Activated CD4-positive, alpha-beta T cell treated with anti-CD3 and anti-CD28 coated beads for 24 hours (primary cell): Measurements from ENCODE around the gene GJD3.
"Not testable (repeated sequence)": the region's sequence is repeated elsewhere in the genome, so short reads cannot be mapped to it uniquely, and the experiment has no call there.

Source experiments
- DNase-seq, 2 donors: peaks; one replicate each; pipeline ENCODE4 v3.0.0-alpha.2; 2020; ENCODE audit warnings: low read depth in 2 of 2

The GJD3 gene, protein sequence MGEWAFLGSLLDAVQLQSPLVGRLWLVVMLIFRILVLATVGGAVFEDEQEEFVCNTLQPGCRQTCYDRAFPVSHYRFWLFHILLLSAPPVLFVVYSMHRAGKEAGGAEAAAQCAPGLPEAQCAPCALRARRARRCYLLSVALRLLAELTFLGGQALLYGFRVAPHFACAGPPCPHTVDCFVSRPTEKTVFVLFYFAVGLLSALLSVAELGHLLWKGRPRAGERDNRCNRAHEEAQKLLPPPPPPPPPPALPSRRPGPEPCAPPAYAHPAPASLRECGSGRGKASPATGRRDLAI

DNA sequence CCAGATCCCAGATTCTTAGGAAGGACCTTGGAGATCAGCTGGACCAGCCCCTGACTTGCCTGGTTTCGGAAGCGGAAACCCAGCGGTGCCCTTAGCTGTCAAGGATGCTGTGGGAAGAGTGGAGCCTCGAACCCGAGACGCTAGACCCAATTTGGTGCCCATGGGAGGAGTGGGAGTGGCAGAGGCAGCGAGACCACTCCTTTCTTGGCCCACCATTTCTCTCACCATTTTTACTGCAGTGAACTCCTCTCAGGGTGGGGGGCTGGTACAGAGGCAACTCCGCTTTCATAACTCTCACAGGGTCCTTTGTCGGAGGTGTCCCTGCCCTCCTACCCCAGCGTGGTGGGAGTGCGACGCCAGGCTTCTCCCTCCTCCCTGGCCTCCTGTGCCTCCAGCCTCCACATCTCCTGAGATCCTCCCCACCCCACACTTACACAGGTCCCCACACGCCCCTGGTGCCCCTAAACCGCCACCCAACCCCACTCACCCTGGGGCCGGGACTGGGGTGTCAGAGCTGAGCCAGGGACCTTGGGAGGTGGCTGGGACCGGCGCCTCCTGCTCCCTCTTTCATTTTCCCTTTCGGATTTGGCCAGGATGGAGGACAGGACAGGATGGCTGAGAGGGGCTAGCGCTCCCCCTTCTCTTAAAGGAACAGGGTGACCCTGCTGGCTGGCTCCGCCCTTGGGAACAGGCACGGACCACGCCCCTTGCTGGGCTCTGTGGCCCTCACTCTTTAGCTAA, at the start of gene GJD3:
GJD3 (minus strand) TSS at position 617 of the 741 bp plus-strand sequence. CDS start 922 bp downstream, outside the sequence.
- DNase-seq, result no peak

DNA sequence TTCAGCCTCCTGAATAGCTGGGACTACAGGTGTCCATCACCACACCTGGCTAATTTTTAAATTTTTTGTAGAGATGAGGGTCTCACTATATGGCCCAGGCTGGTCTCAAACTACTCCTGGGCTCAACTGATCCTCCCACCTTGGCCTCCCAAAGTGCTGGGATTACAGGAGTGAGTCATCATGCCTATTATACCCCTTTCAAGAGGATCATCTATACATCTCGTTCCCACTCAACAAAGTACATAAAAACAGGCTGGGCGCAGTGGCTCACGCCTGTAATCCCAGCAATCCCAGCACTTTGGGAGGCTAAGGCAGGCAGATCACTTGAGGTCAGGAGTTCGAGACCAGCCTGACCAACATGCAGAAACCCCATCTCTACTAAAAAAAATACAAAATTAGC, 49.8 kb upstream of the GJD3 start:
- not testable (repeated sequence) for DNase-seq

DNA sequence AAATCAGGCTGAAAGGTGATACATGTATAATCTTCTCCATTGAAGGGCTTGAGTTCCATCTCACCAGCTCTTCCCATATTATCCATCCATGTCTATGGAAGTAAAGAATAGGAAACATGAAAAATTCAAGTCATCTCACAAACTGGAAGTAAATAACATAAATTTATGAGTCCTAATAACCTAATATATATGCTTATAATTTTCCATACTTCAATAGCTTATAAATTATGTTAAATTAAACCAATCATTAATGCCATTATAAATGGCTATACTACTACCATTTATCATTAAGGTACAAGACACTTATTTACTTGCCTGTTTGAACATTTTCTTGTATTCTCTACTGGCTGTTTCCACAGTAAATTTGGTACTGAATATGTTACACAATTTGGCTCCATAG, 48.3 kb upstream of the GJD3 start:
- no peak for DNase-seq

- DNase-seq, result no peak
Observed at GRCh38 chr17:40411821-40412220, 47.3 kb upstream of the GJD3 start.

DNA sequence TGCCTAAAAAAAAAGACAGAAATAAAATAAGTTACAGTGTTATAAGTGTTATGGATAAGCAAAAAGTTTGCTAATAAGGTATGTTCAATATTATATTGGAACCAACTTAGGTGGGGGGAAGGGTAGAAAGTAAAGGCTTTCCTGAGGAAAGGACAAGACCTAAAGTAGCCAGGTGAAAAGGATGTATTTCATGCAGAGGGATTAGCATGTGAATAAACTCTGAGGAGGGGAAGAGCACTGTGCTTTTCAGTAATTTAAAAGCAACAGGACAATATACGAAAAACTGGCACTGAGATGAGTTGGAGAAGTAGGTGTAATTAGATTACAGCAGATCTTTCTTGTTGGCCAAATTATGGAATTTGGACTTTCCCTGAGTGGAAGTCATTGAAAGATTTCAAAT, 45.5 kb upstream of the GJD3 start:
- no peak for DNase-seq

DNA sequence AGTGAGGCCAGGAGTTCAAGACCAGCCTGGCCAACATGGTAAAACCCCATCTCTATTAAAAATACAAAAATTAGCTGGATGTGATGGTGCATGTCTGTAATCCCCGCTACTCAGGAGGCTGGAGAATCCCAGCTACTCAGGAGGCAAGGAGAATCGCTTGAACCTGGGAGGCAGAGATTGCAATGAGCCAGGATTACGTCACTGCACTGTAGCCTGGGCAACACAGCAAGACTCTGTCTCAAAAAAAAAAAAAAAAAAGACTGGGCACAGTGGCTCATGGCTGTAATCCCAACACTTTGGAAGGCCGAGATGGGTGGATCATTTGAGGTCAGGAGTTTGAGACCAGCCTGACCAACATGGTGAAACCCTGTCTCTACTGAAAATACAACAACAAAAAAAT, 45.0 kb upstream of the GJD3 start:
- DNase-seq, result not testable (repeated sequence)

GRCh38 chr17:40407460-40407859, 42.9 kb upstream of the GJD3 start:
- DNase-seq, result no peak

GRCh38 chr17:40404003-40404402, 39.5 kb upstream of the GJD3 start:
- DNase-seq, result no peak

DNA sequence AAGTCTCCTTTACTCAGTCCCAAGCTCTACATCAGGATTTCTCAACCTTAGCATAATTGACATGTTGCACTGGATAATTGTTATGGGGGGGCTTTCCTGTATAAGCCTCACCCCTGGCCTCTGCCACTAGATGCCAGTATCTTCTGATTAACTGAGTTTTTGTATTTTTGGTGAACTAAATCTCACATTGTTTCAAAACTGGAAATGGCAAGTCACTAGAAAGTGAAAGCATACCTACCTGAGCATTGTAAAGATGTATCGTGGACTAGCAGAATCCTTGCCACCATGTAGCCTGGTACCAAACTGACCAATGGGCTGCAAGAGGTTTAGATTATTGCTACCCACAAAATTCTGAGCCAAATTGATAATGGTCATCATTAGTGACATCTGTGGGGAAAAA, 38.1 kb upstream of the GJD3 start:
- no peak for DNase-seq

DNA sequence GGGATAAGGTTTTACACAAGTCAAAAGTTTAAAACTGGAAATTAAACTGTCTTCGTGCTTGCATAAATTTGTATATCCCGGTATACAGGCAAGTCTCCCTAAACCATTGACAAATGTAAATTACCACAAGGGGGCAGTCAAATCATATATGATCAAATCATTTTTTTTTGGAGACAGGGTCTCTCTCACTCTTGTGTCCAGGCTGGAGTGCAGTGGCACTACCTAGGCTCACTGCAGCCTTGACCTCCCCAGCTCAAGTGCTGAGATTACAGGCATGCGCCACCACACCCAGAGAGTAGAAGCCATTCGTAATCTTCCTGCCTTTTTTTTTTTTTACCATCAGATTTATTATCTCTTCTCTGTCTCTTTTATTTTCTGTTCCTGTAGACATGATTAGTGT, 34.6 kb upstream of the GJD3 start:
- no peak for DNase-seq

DNA sequence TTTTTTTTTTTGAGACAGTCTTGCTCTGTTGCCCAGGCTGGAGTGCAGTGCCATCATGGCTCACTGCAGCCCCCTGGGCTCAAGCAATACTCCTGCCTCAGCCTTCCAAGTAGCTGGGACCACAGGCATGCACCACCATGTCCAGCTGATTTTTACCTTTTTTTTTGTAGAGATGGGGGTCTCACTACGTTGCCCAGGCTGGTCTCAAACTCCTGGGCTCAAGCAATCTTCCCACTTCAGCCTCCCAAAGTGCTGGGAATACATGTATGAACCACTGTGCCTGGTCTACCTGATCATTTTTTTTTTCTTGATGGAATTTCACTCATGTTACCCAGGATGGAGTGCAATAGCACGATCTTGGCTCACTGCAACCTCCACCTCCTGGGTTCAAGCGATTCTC, 22.0 kb upstream of the GJD3 start:
- not testable (repeated sequence) for DNase-seq

- DNase-seq, result no peak
Observed at GRCh38 chr17:40382251-40382650, 17.7 kb upstream of the GJD3 start.

DNA sequence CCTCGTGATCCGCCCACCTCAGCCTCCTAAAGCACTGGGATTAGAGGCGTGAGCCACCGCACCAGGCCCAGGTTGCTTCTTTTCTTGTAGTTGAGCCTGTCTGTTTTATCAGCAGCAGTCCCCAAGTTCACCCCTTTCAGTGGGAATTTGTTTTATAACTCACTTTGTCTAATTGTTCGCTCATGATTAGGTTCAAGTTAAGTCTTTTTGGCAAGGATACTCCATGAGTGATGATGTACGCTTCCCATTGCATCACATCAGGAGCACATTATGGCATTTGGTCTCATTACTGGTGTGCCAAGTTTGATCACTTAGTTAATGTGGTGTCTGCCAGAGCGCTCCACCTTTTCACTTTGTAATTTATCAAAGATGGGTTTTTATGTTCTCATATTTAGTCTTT, 14.4 kb upstream of the GJD3 start:
- no peak for DNase-seq

- DNase-seq, result no peak
Observed at GRCh38 chr17:40377832-40378231, 13.3 kb upstream of the GJD3 start.

- not testable (repeated sequence) for DNase-seq
Observed at GRCh38 chr17:40376541-40376940, 12.0 kb upstream of the GJD3 start.

DNA sequence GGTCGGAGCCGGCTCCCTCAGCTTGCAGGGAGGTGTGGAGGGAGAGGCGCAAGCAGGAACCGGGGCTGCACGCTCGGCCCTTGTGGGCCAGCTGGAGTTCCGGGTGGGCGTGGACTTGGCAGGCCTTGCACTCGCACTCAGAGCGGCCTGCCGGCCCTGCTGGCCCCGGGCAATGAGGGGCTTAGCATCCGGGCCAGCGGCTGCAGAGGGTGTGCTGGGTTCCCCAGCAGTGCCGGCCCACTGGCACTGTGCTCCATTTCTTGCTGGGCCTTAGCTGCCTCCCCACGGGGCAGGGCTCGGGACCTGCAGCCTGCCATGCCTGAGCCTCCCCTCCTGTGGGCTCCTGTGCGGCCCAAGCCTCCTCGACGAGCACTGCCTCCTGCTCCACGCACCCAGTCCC, 11.2 kb upstream of the GJD3 start:
- DNase-seq, result not testable (repeated sequence)

- no peak for DNase-seq
Observed at GRCh38 chr17:40374821-40375498, 10.4 kb upstream of the GJD3 start.

DNA sequence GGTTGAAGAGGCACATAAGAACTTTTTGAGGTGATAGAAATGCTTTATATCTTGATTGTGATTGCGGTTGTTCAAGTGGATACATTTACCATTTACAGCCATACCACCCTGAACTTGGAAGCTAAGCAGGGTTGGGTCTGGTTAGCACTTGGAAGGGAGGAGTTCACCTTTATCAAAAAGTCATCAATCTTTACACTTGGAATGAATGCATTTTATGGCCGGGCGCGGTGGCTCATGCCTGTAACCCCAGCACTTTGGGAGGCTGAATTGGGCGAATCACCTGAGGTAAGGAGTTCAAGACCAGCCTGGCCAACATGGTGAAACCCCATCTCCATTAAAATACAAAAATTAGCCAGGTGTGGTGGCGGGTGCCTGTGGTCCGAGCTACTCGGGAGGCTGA, 9.5 kb upstream of the GJD3 start:
- no peak for DNase-seq

GRCh38 chr17:40373324-40373723, 8.8 kb upstream of the GJD3 start:
- DNase-seq, result no peak

- DNase-seq, result not testable (repeated sequence)
Observed at GRCh38 chr17:40372644-40373043, 8.1 kb upstream of the GJD3 start.

- no peak for DNase-seq
Observed at GRCh38 chr17:40372031-40372430, 7.5 kb upstream of the GJD3 start.

DNA sequence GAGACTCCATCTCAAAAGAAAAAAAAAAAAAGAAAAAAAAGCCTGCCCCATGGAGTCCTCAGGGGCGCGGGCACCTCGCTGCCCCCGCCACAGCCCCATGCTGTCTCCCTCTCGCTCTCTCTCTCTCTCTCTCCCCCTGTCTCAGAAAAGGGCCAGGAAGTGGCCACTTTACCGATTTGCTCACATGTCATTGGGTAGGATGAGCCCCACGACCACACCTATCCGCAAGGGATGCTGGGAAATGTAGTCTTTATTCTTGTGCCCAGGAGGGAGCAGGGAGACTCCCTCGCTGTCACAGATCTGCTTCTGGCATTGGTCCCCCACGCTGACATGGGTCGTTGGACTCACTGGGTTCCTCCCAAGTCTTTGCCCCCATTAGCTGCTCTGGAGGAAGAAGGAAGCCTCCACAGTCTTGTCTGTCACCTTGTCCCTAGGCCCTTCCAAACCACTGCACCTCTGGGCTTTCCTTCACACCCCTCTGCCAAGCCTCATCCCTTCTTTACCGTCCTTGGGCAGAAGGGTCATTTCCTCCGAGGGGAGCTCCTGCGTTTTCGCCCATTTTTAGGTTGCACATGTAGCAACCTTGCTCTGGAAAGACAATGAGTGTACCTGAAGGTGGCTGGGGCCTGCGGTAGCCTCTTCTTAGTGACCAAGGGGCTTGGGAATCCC, 6.9 kb upstream of the GJD3 start:
- DNase-seq, result no peak
